Activated CD4-positive, alpha-beta T cell treated with anti-CD3 and anti-CD28 coated beads, Interleukin-2, amount 50 U/mL, for 48 hours (primary cell): ENCODE measurements around the gene APOC3.
A peak's percentile ranks its signal among the peaks of the same experiment; 100 is the strongest.

Source experiments
- DNase-seq, 2 experiments: peaks; one replicate each; pipeline ENCODE4 v3.0.0-alpha.2; 2020

Gene APOC3

DNA sequence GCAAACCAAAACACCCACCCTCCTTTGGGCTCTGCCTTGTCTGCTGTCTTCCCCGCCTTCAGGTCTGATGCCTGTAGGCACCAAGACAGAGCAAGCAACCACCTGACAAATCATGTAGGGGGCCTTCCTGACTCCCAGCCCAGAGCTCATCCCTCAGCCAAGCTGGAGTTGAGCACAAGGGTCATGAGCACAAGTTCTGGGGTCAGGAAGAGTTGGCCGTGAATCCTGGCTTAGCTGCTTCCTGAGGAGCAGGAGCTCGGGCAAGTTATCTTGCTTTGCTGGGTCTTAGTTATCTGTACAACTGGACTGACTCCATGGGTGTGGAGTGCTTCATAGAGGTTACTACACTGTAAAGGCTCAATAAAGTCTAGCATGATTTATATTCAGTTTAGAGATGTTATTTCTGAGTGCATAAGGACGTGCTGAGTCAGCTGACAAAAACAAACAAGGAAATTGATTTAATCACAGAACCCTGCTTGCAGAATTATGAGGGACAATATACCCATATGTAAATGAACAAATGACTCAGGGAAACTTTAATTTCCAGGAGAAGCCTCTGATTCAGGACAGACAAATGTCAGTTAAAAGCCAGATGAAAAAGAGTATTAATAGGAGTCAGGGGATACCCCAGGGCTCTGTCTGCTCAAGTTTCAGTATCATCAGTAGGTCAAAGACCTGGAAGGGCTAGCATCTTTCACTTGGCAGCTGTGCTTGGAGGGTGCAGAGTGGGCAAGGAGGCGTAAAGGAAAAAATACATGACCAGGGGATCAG, 22.7 kb downstream of the APOC3 start:
- peak in 1 of 2 experiments; percentile 23 for DNase-seq

DNA sequence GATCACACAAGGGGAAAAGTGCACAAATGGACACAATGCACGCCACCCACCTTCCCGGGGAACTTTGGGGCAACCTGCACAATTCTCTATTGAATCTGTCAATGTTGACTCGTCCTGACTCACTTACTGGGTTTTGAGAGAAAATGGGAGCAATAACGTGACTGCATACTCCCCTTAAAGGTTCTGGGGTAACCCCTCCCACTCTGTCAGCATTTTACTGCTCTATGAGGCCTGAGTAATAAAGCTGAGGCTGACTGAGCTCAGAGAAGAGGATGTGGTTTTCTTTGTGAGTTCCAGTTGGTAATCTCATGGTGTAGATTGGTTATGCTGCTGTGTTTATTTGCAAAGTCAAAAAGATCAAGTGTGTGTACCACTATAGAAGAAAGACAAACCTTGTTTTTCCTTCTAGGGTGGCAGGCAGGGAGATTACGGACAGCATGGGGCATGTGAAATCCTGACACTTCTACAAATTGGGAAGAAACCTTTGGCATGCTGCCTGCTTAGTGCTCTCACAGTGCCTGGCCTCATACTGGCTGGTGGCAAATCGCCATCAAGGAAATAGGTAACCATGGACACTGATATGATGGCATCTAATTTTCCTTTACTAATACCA, 23.9 kb downstream of the APOC3 start:
- peak; percentile 46 to 62 for DNase-seq

- no peak for DNase-seq
Measured at GRCh38 chr11:116855413-116855812, 25.7 kb downstream of the APOC3 start.

DNA sequence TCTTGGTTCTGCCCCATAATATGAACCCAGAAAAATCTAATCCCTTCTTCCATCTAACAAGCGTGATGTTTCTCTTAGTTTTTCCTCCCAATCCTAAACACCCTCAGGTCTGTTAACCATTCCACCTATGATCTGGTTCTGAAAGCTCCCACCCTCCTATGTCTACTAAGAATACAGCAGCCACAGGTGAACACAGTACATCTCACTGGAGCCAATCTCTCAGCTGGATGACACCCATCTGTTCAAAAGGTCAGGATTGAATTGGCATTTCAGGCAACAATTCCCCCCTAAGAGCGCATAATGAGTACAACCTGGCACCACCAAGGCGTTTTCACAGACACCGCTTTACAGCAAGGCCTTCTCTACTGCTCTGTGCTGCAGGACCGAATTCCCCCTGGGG, 26.7 kb downstream of the APOC3 start:
- DNase-seq = no peak

DNA sequence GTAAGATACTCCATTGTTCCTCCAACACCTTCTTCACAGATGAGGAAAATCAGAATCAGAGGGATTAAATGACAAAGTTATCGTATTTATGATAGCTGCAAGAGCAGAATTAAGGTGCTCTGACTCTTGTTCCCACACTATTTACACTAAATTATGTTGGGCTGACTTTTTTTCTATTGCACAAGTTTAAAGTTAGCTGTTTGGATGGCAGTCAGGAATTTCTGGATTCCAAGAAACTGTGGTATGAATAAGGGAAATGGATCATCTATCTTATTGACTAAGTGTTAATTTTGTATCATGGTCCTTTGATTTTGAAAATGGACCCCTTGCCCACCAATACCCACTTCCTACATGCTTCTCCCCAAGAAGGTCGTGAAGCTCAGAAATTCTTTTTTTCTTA, 27.6 kb downstream of the APOC3 start:
- no peak for DNase-seq

GRCh38 chr11:116857936-116858335, 28.2 kb downstream of the APOC3 start:
- DNase-seq = no peak

- no peak for DNase-seq
Measured at GRCh38 chr11:116859175-116859574, 29.5 kb downstream of the APOC3 start.

DNA sequence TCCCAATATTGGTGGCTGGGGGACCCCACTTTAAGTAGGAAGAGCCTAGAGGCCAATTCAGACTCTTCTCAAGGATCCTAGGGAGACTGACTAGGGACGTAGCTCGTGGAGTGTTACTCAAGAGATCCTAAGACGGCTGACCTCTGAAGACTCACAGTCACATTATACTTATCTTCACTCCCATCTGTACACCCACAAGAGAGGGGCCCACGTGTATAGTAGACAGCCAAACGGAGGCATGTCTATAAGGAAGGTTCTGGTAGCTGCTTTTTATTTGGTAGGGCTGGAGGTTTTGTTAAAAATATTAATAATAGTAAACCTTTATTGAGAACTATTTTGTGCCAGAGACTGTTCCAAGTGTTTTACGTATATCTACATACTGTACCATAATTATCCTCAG, 30.6 kb downstream of the APOC3 start:
- DNase-seq = no peak

DNA sequence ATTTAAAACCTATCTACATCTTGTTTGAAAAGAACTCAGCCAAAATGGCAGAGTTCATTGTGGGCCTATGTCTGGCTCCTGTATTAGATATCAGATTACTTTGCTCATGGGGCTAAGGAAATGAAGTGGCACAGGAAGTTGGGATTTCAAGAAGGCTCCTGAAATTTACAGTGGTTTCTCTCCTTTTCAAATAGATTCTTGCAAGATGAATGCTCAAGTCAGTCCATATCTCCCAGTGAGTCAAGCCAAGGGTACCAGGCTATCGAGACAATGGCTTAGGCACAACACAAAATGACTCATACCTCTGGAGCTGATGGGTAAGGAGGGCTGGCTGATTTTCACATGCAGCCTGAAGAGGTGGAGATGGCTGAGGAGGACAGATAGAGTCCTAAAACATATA, 31.8 kb downstream of the APOC3 start:
- no peak for DNase-seq

GRCh38 chr11:116862185-116862584, 32.5 kb downstream of the APOC3 start:
- DNase-seq = no peak

DNA sequence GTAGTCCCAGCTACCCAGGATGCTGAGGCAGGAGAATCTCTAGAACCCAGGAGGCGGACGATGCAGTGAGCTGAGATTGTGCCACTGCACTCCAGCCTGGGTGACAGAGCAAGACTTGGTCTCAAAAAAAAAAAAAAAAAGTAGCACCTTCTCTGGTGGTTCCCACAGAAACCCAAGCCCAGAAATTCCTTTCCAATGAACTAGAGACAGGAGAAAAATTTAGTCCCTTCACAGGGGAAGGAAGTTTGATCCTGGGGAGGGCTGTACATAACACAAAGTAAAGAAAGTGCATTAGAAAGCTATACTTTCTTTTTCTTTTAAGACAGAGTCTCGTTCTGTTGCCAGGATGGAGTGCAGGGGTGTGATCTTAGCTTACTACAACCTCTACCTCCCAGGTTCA, 33.2 kb downstream of the APOC3 start:
- DNase-seq = no peak

GRCh38 chr11:116864531-116864930, 34.8 kb downstream of the APOC3 start:
- no peak for DNase-seq

- no peak for DNase-seq
Measured at GRCh38 chr11:116865696-116866095, 36.0 kb downstream of the APOC3 start.

- DNase-seq = no peak
Measured at GRCh38 chr11:116866804-116867455, 37.2 kb downstream of the APOC3 start.

DNA sequence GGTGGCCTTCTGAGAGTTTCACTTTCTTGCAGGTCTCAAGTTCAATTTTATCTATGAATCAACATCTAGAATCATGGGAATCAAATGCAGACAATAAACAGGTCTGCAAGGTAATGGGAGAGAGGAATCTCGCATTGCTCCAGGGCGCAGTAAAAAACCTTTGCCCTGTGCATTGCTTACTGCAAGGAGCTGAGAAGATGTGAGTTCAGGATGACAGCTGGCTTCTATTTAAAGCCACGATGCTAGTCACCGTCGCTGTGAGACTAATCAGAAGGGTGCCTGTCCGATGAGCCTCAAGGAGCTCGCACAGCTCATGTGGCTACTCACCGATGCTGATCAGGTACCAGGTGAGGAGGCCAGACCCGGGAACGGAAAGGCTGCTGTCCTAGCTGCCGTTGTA, 37.9 kb downstream of the APOC3 start:
- DNase-seq = no peak

GRCh38 chr11:116868066-116868465, 38.4 kb downstream of the APOC3 start:
- DNase-seq = no peak

GRCh38 chr11:116869610-116870009, 39.9 kb downstream of the APOC3 start:
- no peak for DNase-seq

DNA sequence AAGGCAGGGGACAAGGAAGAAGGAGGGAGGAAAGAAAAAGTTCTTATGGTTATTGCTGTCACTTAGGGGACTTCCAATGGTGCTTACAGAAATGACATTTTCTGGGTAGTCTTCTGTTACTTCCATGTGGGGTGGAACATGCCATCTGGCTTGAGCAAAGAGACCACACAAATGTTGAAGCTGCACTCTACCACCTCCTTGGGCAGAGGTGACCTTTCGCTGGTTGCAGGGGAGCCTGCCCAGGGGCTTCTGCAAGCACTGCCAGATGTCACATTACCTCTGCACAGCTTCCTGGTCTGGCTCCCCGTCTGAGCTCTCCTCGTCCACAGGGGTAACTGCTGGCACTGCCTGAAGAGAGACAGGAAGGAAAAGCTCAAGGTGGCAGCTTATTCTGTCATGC, 40.3 kb downstream of the APOC3 start:
- DNase-seq = no peak

DNA sequence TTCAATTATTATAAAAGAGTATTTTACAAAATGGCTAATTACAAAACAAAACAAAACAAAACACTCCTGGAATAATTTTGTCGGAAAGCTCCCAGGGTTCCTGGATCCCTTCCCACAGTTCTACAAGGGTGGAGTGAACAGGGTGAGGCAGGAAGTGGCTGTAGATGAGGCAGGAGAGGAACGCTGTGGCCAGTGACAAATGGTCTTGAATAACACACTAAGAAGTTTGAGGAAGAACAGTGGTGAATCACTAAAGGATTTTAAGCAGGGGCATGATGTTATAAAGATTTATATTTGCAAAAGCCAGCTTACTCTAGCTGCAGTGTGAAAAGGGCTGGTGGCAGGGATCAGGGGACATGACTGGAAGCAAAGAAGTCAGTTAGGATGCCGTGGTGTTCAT, 41.5 kb downstream of the APOC3 start:
- DNase-seq = no peak

DNA sequence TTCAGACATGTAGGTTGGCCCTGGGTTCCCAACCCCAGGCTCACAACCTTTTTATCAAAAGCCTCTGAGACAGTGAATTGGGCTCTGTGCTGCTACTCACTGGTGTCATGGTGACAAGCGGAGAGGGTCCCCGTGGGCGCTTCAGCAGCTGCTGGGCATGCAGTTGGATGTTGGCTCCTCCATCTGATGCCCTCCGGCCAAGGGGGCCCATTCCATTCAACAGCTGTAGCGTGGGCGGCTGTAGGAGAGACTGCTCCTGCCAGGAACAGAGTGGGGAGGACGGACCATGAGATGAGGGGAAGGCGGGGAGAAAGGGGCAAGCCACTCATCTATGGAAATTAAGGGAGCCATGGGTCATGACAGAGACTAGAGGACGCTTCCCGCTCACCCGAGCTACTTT, 43.7 kb downstream of the APOC3 start:
- DNase-seq = no peak

GRCh38 chr11:116874251-116874650, 44.5 kb downstream of the APOC3 start:
- no peak for DNase-seq

- DNase-seq = no peak
Measured at GRCh38 chr11:116875194-116875593, 45.5 kb downstream of the APOC3 start.

GRCh38 chr11:116876656-116877055, 46.9 kb downstream of the APOC3 start:
- DNase-seq = no peak
